Measurements from ENCODE around the gene BLOC1S5.

GRCh38 chr6:8043221-8043620, 21.0 kb downstream of the BLOC1S5 start:
- TF ChIP-seq MAZ (IDR thresholded peaks at IDR 0.05; ENCODE audit: borderline replicate concordance, low read depth, low read length) (no peak), CTCF (IDR thresholded peaks at IDR 0.05) (no peak), FOSL2 (IDR thresholded peaks at IDR 0.05) (no peak), FOSL2 (CRISPR knock-in tag; IDR thresholded peaks at IDR 0.05) (no peak), CHD2 (IDR thresholded peaks at IDR 0.05; ENCODE audit: low read length, partially characterized antibody) (no peak), HDAC2 (IDR thresholded peaks at IDR 0.05) (no peak), BCL3 (IDR thresholded peaks at IDR 0.05) (no peak), REST (IDR thresholded peaks at IDR 0.05) (no peak), MAFK (IDR thresholded peaks at IDR 0.05; ENCODE audit: partially characterized antibody) (no peak), POLR2A (IDR thresholded peaks at IDR 0.05; ENCODE audit: low read length) (no peak), CEBPB (IDR thresholded peaks at IDR 0.05) (no peak), SMC3 (IDR thresholded peaks at IDR 0.05) (no peak), ATOH8 (CRISPR knock-in tag; IDR thresholded peaks at IDR 0.05; ENCODE audit: low read depth) (no peak), EHMT2 (IDR thresholded peaks at IDR 0.05; ENCODE audit: low read depth) (no peak), KDM5A (IDR thresholded peaks at IDR 0.05) (no peak)

Measured in A549 (cell line).